ENCODE measurements around the gene CSRNP2. TPM values are rescaled to one million over a fixed set of nuclear protein-coding genes. Genes with fewer than 3 reads are reported as not detected.

CSRNP2 gene
- total and polyA plus RNA-seq, 2 of the 8 experiments (the other 6 are each of a cell fraction or from before 2014, with no cell fraction given) = 13.7 to 34.0 TPM

DNA sequence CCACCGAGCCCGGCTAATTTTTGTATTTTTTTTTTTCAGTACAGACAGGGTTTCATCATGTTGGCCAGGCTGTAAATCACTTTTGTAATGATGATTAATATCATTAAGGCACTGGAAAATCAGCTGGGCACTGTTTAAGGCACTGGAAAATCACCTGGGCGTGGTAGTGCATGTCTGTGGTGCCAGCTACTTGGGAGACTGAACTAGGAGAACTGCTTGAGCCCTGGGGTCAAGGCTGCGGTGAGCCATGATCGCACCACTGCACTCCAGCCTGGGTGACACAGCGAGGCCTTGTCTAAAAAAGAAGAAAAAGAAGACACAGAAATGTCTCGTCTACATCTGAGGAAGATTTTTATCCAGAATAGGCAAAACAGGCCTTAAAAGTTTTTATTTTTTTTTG, 70.0 kb downstream of the CSRNP2 start:
- H3K4ac ChIP-seq (replicated peaks; ENCODE audit: insufficient read length, low read depth, low read length) = no peak overlapping the region
- H3K4me1 ChIP-seq (replicated peaks in 1 of 4; ENCODE audit: control insufficient read depth in 3 of 4, insufficient read depth in 4 of 4, low read length in 3 of 4) = peaks cover 0 to 4% (median 2%) of the 10 kb centered on the region in 4 experiments; a peak in 3 of 7 replicates
- H4K5ac ChIP-seq (ENCODE audit: insufficient read length, low read depth, low read length) = no peak overlapping the region
- no peaks in the 10 kb centered on the region for H3K23me2 ChIP-seq (ENCODE audit: low read depth, low read length)
- DNase-seq (ENCODE audit: low read depth in 1 of 2, low spot score in 2 of 2) (no peak), FAIRE-seq (no peak)
- WGBS, 2 experiments (ENCODE audit: extremely low coverage in 1 of 2, insufficient coverage in 1 of 2, insufficient read length in 1 of 2, insufficient replicate concordance in 2 of 2, low coverage in 1 of 2, low lambda C conversion rate in 2 of 2, missing lambda C conversion rate in 1 of 2) = 92% methylated on average over 7 of the region's 7 CpGs; no CpG with 5 or more reads in 1 of the 2 experiments
- ChIA-PET CTCF (ENCODE audit: partially characterized antibody) (interaction anchor here (1.0 to 1.6 kb wide), 3 partner anchors 14 to 26 kb away, joined by 5 to 7 read pairs (median 5); no protein-coding TSS in a partner anchor), POLR2A (ENCODE audit: partially characterized antibody) (interaction anchor here (1.2 to 3.3 kb wide), 3 partner anchors 13 to 70 kb away, joined by 3 to 12 read pairs (median 5); partner anchors contain the start of genes CSRNP2 and SLC11A2)
- H4K20me1 ChIP-seq (replicated peaks in 1 of 2; ENCODE audit: control insufficient read depth in 1 of 2, insufficient read depth in 2 of 2, low read length in 2 of 2) = no peaks in the 10 kb centered on the region
- H2BK15ac ChIP-seq (ENCODE audit: low read length) = no peak overlapping the region
- no peak overlapping the region for H3K14ac ChIP-seq (ENCODE audit: insufficient read length)
- H3K36me3 ChIP-seq (ENCODE audit: control insufficient read depth in 2 of 4, insufficient read depth in 4 of 4, low read length in 3 of 4) = no peaks in the 10 kb centered on the region; a peak in 1 of 8 replicates
- H3K79me2 ChIP-seq (ENCODE audit: control insufficient read depth in 1 of 2, insufficient read depth in 2 of 2, low read length in 2 of 2) = peaks cover 0 to 63% of the 10 kb centered on the region in 2 experiments; a peak in 2 of 4 replicates
- H2AFZ ChIP-seq (ENCODE audit: low read length) = no peak overlapping the region
- H3K9ac ChIP-seq (replicated peaks in 1 of 4; ENCODE audit: extremely low read depth in 1 of 4, low read depth in 3 of 4, low read length in 3 of 4) = no peak overlapping the region
- H3K56ac ChIP-seq (replicated peaks; ENCODE audit: insufficient read length, low read depth, low read length) = no peak overlapping the region
- no peak overlapping the region for H2BK120ac ChIP-seq (replicated peaks; ENCODE audit: low read depth, low read length)
- no peak overlapping the region for H3K23ac ChIP-seq (ENCODE audit: insufficient read length)
- H2BK20ac ChIP-seq (ENCODE audit: low read length) = no peak overlapping the region
- no peak overlapping the region for H4K8ac ChIP-seq (ENCODE audit: extremely low read depth, insufficient read depth, low read length)
- H3K27ac ChIP-seq (ENCODE audit: low read depth, low read length) = no peak overlapping the region
- no peak overlapping the region for H3K4me2 ChIP-seq (ENCODE audit: insufficient read depth in 1 of 2, low read depth in 2 of 2, low read length in 2 of 2)
- no peak overlapping the region for H3K18ac ChIP-seq (ENCODE audit: extremely low read depth, low read length)
- H2AK5ac ChIP-seq (ENCODE audit: low read depth, low read length) = no peak overlapping the region
- no peak overlapping the region for H2BK12ac ChIP-seq (ENCODE audit: low read depth, low read length)
- no peak overlapping the region for H3K4me3 ChIP-seq (ENCODE audit: extremely low read depth in 1 of 4, insufficient read depth in 2 of 4, low read depth in 3 of 4, low read length in 4 of 4)
- 0 out of 2 replicates have a peak, but pooled peaks cover 2% of the 10 kb centered on the region for H3K79me1 ChIP-seq (ENCODE audit: low read depth, low read length)
- H2BK5ac ChIP-seq (ENCODE audit: low read depth, low read length) = no peak overlapping the region
- H3K27me3 ChIP-seq (replicated peaks in 1 of 4; ENCODE audit: control insufficient read depth in 3 of 4, extremely low read depth in 1 of 4, insufficient read depth in 3 of 4, low read length in 3 of 4) = no peaks in the 10 kb centered on the region
- no peak overlapping the region for H4K91ac ChIP-seq (replicated peaks; ENCODE audit: insufficient read length, low read length)
- no peaks in the 10 kb centered on the region for H3K9me3 ChIP-seq (ENCODE audit: insufficient read depth in 2 of 2, low read depth in 1 of 2, low read length in 1 of 2)
